HepG2 (cell line): ENCODE results near the gene PDE5A. TPM values are rescaled to one million over a fixed set of nuclear protein-coding genes. Genes with fewer than 3 reads are reported as not detected.

Experiments used
- ATF7-NPFF ChIP-seq: sonication (generic); formaldehyde crosslinking; IDR thresholded peaks from 2 replicates; pipeline ENCODE4 v1.8.1; 2023; ENCODE audit warnings: mild to moderate bottlenecking, low read depth, missing genetic modification reagents, moderate library complexity
- HNF4G ChIP-seq, 2 experiments: sonication (generic) in 1 of 2; formaldehyde crosslinking in 1 of 2; IDR thresholded peaks; 2 replicates each; pipeline versions ENCODE4 v1.4.0 to v1.6.1; 2011 to 2020; ENCODE audit warnings: borderline replicate concordance in 2 of 2, low read depth in 2 of 2, mild to moderate bottlenecking in 2 of 2, low read length in 1 of 2, missing genetic modification reagents in 1 of 2, moderate library complexity in 1 of 2
- IKZF1 ChIP-seq: fragments of 450-650 bp; IDR thresholded peaks from 2 replicates; pipeline ENCODE4 v1.7.1; 2016
- ISL2 ChIP-seq: sonication (generic); formaldehyde crosslinking; IDR thresholded peaks from 2 replicates; pipeline ENCODE4 v1.5.0; 2020; ENCODE audit warnings: missing genetic modification reagents
- MED8 ChIP-seq: sonication (generic); formaldehyde crosslinking; IDR thresholded peaks from 2 replicates; pipeline ENCODE4 v1.8.1; 2023; ENCODE audit warnings: mild to moderate bottlenecking, missing genetic modification reagents; ENCODE audit not compliant: insufficient replicate concordance
- NR2F2 ChIP-seq: IDR thresholded peaks from 2 replicates; pipeline ENCODE4 v1.6.1; 2012; ENCODE audit warnings: low read depth, inconsistent platforms, borderline replicate concordance
- PITX1 ChIP-seq: sonication (generic); formaldehyde crosslinking; IDR thresholded peaks from 2 replicates; pipeline ENCODE4 v1.5.1; 2020; ENCODE audit warnings: mild to moderate bottlenecking, missing genetic modification reagents
- SOX13 ChIP-seq, 3 experiments: fragments of 450-650 bp in 1 of 3; sonication (generic) in 1 of 3; formaldehyde crosslinking in 1 of 3; IDR thresholded peaks in 2 of 3; conservative IDR thresholded peaks in 1 of 3; 2 replicates each; pipeline versions ENCODE4 v1.5.0 to v1.6.1; 2016 to 2020; ENCODE audit warnings: antibody characterized with exemption in 1 of 3, mild to moderate bottlenecking in 1 of 3, missing compliant biosample characterization in 1 of 3, missing genetic modification reagents in 1 of 3, moderate library complexity in 1 of 3
- TCF7 ChIP-seq: sonication (generic); IDR thresholded peaks from 2 replicates; pipeline ENCODE4 v1.6.1; 2016; ENCODE audit warnings: antibody characterized with exemption, low read depth
- ZMYM3 ChIP-seq: sonication (generic); formaldehyde crosslinking; IDR thresholded peaks from 2 replicates; pipeline ENCODE4 v1.5.1; 2020; ENCODE audit warnings: mild to moderate bottlenecking, missing genetic modification reagents
- ZMYM4 ChIP-seq: sonication (generic); formaldehyde crosslinking; IDR thresholded peaks from 2 replicates; pipeline ENCODE4 v1.8.1; 2023; ENCODE audit warnings: mild to moderate bottlenecking, missing genetic modification reagents
- ZNF3 ChIP-seq: IDR thresholded peaks from 2 replicates; pipeline ENCODE4 v1.7.0; 2017; ENCODE audit warnings: inconsistent platforms
- polyA plus RNA-seq, 8 experiments: library from polyadenylated mRNA; depleted of rRNA in 3 of 8; stranded (reverse) in 7 of 8; unstranded in 1 of 8; fragments of >200 nt; fragmentation: Illumina TruSeq in 4 of 8; extraction: Trizol in 4 of 8; gene quantifications; 2 replicates each; pipeline versions ENCODE4 v1.2.1 to v1.2.3, GENCODE V29; 2011 to 2016; ENCODE audit warnings: low read depth in 4 of 8, missing spikeins in 1 of 8, mixed read lengths in 1 of 8; ENCODE audit not compliant: insufficient read depth in 1 of 8
- total RNA-seq, 5 experiments: library from RNA; depleted of rRNA; stranded (reverse); fragments of >200 nt; fragmentation: Illumina TruSeq; extraction: Trizol; gene quantifications; 2 replicates each; pipeline ENCODE4 v1.2.3, GENCODE V29; 2016; ENCODE audit warnings: low read depth in 1 of 5
- TF ChIP-seq, protein P1 (sequence below): sonication (generic); formaldehyde crosslinking; IDR thresholded peaks from 2 replicates; pipeline ENCODE4 v1.4.0; 2020; ENCODE audit warnings: missing genetic modification reagents, borderline replicate concordance
- TF ChIP-seq, protein P2 (sequence below): IDR thresholded peaks from 2 replicates; pipeline ENCODE4 v1.4.0; 2020; ENCODE audit warnings: mild to moderate bottlenecking, missing genetic modification reagents
- TF ChIP-seq, protein P3 (sequence below): IDR thresholded peaks from 2 replicates; pipeline ENCODE4 v1.6.1; 2018; ENCODE audit warnings: missing genetic modification reagents, mild to moderate bottlenecking, missing compliant biosample characterization
- TF ChIP-seq, protein P4 (sequence below): sonication (generic); formaldehyde crosslinking; IDR thresholded peaks from 2 replicates; pipeline ENCODE4 v1.5.1; 2020; ENCODE audit warnings: mild to moderate bottlenecking, missing genetic modification reagents

Gene PDE5A
- total and polyA plus RNA-seq, 2 of the 13 experiments (the other 11 are each of a cell fraction or from before 2014, with no cell fraction given), result 0.22 to 0.44 TPM

DNA sequence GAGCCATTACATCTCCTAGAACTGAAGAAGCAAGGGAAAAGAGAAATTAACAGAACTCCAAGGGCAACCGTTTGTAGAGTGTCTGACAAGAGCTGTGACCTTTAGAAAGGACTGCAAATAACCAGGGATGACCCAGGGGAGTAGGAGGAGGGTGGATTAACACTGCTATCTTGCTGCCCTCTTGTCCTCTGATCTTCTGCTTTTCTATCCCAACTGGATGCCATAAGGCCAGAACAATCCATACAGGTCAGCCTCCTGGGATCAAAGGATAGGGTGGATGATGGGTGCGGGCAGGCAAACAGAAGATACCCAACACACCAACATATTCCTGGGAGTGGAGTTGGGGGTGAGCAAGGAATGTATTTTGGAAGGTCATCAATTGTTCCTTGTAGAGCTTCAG is 19.8 kb upstream of the PDE5A start (continued):
- TF ChIP-seq, protein P1, sequence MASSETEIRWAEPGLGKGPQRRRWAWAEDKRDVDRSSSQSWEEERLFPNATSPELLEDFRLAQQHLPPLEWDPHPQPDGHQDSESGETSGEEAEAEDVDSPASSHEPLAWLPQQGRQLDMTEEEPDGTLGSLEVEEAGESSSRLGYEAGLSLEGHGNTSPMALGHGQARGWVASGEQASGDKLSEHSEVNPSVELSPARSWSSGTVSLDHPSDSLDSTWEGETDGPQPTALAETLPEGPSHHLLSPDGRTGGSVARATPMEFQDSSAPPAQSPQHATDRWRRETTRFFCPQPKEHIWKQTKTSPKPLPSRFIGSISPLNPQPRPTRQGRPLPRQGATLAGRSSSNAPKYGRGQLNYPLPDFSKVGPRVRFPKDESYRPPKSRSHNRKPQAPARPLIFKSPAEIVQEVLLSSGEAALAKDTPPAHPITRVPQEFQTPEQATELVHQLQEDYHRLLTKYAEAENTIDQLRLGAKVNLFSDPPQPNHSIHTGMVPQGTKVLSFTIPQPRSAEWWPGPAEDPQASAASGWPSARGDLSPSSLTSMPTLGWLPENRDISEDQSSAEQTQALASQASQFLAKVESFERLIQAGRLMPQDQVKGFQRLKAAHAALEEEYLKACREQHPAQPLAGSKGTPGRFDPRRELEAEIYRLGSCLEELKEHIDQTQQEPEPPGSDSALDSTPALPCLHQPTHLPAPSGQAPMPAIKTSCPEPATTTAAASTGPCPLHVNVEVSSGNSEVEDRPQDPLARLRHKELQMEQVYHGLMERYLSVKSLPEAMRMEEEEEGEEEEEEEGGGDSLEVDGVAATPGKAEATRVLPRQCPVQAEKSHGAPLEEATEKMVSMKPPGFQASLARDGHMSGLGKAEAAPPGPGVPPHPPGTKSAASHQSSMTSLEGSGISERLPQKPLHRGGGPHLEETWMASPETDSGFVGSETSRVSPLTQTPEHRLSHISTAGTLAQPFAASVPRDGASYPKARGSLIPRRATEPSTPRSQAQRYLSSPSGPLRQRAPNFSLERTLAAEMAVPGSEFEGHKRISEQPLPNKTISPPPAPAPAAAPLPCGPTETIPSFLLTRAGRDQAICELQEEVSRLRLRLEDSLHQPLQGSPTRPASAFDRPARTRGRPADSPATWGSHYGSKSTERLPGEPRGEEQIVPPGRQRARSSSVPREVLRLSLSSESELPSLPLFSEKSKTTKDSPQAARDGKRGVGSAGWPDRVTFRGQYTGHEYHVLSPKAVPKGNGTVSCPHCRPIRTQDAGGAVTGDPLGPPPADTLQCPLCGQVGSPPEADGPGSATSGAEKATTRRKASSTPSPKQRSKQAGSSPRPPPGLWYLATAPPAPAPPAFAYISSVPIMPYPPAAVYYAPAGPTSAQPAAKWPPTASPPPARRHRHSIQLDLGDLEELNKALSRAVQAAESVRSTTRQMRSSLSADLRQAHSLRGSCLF (CRISPR knock-in tag), result no peak
- no peak for TF ChIP-seq ZNF3 (CRISPR knock-in tag)
- TF ChIP-seq ISL2 (CRISPR knock-in tag), result no peak
- no peak for TF ChIP-seq SOX13 (IDR thresholded peaks at IDR 0.05)
- peak in 1 of 2 experiments; percentile 32; a peak in 1 of 4 replicates for TF ChIP-seq SOX13 (CRISPR knock-in tag; conservative IDR thresholded peaks at IDR 0.05 in 1 of 2, IDR thresholded peaks at IDR 0.05 in 1 of 2)
- no peak for TF ChIP-seq ZMYM3 (CRISPR knock-in tag)
- TF ChIP-seq TCF7, result peak; percentile 36; the same call in 1 of the 2 replicates
- TF ChIP-seq IKZF1, result no peak
- TF ChIP-seq, protein P2, sequence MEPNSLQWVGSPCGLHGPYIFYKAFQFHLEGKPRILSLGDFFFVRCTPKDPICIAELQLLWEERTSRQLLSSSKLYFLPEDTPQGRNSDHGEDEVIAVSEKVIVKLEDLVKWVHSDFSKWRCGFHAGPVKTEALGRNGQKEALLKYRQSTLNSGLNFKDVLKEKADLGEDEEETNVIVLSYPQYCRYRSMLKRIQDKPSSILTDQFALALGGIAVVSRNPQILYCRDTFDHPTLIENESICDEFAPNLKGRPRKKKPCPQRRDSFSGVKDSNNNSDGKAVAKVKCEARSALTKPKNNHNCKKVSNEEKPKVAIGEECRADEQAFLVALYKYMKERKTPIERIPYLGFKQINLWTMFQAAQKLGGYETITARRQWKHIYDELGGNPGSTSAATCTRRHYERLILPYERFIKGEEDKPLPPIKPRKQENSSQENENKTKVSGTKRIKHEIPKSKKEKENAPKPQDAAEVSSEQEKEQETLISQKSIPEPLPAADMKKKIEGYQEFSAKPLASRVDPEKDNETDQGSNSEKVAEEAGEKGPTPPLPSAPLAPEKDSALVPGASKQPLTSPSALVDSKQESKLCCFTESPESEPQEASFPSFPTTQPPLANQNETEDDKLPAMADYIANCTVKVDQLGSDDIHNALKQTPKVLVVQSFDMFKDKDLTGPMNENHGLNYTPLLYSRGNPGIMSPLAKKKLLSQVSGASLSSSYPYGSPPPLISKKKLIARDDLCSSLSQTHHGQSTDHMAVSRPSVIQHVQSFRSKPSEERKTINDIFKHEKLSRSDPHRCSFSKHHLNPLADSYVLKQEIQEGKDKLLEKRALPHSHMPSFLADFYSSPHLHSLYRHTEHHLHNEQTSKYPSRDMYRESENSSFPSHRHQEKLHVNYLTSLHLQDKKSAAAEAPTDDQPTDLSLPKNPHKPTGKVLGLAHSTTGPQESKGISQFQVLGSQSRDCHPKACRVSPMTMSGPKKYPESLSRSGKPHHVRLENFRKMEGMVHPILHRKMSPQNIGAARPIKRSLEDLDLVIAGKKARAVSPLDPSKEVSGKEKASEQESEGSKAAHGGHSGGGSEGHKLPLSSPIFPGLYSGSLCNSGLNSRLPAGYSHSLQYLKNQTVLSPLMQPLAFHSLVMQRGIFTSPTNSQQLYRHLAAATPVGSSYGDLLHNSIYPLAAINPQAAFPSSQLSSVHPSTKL (CRISPR knock-in tag), result no peak
- peak; percentile 52; the same call in 1 of the 2 replicates for TF ChIP-seq ZMYM4
- peak; percentile 20; the same call in 1 of the 2 replicates for TF ChIP-seq HNF4G (IDR thresholded peaks at IDR 0.05; ENCODE audit: borderline replicate concordance, low read depth, low read length)
- no peak for TF ChIP-seq HNF4G (CRISPR knock-in tag; IDR thresholded peaks at IDR 0.05; ENCODE audit: borderline replicate concordance, low read depth)
- TF ChIP-seq, protein P3, sequence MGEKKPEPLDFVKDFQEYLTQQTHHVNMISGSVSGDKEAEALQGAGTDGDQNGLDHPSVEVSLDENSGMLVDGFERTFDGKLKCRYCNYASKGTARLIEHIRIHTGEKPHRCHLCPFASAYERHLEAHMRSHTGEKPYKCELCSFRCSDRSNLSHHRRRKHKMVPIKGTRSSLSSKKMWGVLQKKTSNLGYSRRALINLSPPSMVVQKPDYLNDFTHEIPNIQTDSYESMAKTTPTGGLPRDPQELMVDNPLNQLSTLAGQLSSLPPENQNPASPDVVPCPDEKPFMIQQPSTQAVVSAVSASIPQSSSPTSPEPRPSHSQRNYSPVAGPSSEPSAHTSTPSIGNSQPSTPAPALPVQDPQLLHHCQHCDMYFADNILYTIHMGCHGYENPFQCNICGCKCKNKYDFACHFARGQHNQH (CRISPR knock-in tag), result no peak
- peak; percentile 87 for TF ChIP-seq PITX1
- TF ChIP-seq ATF7-NPFF (CRISPR knock-in tag), result no peak
- TF ChIP-seq, protein P4, sequence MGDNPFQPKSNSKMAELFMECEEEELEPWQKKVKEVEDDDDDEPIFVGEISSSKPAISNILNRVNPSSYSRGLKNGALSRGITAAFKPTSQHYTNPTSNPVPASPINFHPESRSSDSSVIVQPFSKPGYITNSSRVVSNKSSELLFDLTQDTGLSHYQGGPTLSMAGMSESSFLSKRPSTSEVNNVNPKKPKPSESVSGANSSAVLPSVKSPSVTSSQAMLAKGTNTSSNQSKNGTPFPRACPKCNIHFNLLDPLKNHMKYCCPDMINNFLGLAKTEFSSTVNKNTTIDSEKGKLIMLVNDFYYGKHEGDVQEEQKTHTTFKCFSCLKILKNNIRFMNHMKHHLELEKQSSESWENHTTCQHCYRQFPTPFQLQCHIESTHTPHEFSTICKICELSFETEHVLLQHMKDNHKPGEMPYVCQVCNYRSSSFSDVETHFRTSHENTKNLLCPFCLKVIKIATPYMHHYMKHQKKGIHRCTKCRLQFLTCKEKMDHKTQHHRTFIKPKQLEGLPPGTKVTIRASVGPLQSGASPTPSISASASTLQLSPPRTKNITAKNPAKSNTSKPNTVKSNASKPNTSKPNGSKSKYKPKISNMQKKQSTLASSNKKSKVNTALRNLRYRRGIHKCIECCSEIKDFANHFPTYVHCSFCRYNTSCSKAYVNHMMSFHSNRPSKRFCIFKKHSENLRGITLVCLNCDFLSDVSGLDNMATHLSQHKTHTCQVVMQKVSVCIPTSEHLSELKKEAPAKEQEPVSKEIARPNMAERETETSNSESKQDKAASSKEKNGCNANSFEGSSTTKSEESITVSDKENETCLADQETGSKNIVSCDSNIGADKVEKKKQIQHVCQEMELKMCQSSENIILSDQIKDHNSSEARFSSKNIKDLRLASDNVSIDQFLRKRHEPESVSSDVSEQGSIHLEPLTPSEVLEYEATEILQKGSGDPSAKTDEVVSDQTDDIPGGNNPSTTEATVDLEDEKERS, result no peak
- TF ChIP-seq NR2F2, result peak; percentile 95
- no peak for TF ChIP-seq MED8 (CRISPR knock-in tag)
